Stomach smooth muscle (tissue), 2 donors: ENCODE results near the gene SLC38A8.

Experiments
- H3K27ac ChIP-seq: one replicate; pipeline ENCODE4 v1.7.0; 2013; ENCODE audit warnings: mild to moderate bottlenecking, low read length, inconsistent platforms
- H3K27me3 ChIP-seq, 2 donors: one replicate each; pipeline ENCODE4 v1.7.0; 2013; ENCODE audit warnings: low read length in 2 of 2; ENCODE audit not compliant: insufficient read depth in 2 of 2, control insufficient read depth in 1 of 2
- H3K36me3 ChIP-seq, 2 donors: one replicate each; pipeline ENCODE4 v1.7.0; 2013; ENCODE audit warnings: low read length in 2 of 2; ENCODE audit not compliant: control insufficient read depth in 2 of 2, insufficient read depth in 2 of 2
- H3K4me1 ChIP-seq: one replicate; pipeline ENCODE4 v1.7.0; 2013; ENCODE audit warnings: low read length; ENCODE audit not compliant: control insufficient read depth, insufficient read depth
- H3K4me3 ChIP-seq, 2 donors: one replicate each; pipeline ENCODE4 v1.7.0; 2013; ENCODE audit warnings: low read length in 2 of 2
- H3K9ac ChIP-seq, 2 donors: one replicate each; pipeline ENCODE4 v1.7.0; 2013; ENCODE audit warnings: low read length in 2 of 2, mild to moderate bottlenecking in 1 of 2
- H3K9me3 ChIP-seq, 2 donors: one replicate each; pipeline ENCODE4 v1.7.0; 2013; ENCODE audit warnings: low read length in 2 of 2; ENCODE audit not compliant: control insufficient read depth in 2 of 2
- donor health status: healthy.
- donor health status: Pancreatic carcinoma.

The SLC38A8 gene

DNA sequence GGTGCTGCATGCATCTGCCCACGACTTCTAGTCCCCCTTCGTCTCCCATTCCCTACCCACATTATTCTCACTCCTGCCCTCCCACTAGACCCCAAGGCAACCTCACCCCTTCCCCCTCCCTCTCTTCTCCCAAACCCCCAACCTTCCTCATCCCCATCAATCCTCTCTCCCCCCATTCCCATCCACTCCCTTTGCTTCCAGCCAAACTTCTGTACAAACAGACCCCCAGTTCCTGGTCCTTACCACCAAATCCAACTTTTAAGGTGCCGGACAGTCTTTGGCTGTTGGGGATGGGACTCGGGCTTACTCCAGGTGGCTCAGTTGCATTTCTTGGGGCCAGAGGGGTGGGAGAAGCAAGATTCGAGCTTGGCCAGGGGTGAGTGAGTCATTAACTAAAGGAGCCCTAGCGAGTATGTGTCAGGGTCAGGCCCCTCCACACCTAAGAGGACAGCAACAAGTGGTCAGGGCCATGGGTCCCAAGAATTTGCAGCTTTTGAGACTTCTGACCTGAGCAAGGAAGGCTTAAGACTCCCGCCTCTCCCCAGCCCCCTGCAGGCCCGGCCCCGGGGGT lies at the start of gene SLC38A8:
Gene SLC38A8 (minus strand): TSS at position 488 of the 571 bp plus-strand sequence. CDS start 638 bp downstream, outside the sequence.
- Histone ChIP-seq H3K4me3 (no peak within 1 kb of the TSS), H3K36me3 (no peaks in the 10 kb centered on the region), H3K9ac (no peak within 1 kb of the TSS), H3K9me3 (no peaks in the 10 kb centered on the region), H3K4me1 (no peaks in the 10 kb centered on the region), H3K27ac (no peak within 1 kb of the TSS), H3K27me3 (peaks cover 0 to 10% of the 10 kb centered on the region in 2 donors)

DNA sequence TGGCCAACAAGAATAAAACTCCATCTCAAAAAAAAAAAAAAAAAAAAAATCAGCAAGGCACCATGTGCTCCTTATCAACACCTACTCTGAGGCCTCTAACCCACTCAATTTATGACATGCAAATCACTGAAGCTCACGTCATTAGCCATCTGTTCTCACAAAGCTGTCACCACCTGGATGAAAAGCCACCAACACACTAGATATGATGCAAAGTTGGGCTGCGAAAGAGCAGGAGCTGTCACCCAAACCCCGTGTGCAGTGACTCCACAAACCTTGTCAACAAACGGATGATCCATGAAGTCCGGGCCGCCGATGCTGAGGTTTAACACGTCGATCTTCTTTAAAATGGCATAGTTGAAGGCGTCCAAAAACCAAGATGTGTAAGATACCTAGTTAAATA lies 48.9 kb upstream of the SLC38A8 start:
- no peak overlapping the region for H3K27ac ChIP-seq
- no peaks in the 10 kb centered on the region for H3K27me3 ChIP-seq
- H3K36me3 ChIP-seq = peaks cover 77 to 89% of the 10 kb centered on the region in 2 donors
- H3K4me3 ChIP-seq = no peak overlapping the region
- H3K9me3 ChIP-seq = no peaks in the 10 kb centered on the region
- H3K9ac ChIP-seq = no peak overlapping the region
- H3K4me1 ChIP-seq = no peaks in the 10 kb centered on the region

DNA sequence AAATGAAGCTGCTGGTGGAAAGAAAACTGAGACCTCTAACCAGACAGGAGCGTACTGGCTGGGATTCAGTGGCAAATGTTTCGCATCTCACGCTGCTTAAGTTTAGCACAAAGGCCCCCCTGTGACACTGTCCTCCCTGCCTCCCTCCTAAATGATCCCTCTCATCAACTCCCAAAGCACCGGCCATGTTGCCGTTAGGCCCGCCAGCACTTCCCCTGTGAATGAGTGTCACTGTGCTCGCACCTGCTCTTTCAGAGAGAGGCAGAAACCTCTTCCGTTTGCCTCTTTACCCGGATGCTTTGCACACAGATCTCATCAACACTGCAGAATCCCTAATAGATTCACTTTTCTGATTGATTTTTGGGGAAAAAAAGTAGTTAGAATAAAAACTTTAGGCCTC lies 47.6 kb upstream of the SLC38A8 start:
- no peak overlapping the region for H3K27ac ChIP-seq
- H3K36me3 ChIP-seq = peaks cover 79 to 88% of the 10 kb centered on the region in 2 donors
- H3K4me1 ChIP-seq = no peaks in the 10 kb centered on the region
- H3K9ac ChIP-seq = no peak overlapping the region
- H3K9me3 ChIP-seq = no peaks in the 10 kb centered on the region
- H3K27me3 ChIP-seq = no peaks in the 10 kb centered on the region
- H3K4me3 ChIP-seq = no peak overlapping the region

DNA sequence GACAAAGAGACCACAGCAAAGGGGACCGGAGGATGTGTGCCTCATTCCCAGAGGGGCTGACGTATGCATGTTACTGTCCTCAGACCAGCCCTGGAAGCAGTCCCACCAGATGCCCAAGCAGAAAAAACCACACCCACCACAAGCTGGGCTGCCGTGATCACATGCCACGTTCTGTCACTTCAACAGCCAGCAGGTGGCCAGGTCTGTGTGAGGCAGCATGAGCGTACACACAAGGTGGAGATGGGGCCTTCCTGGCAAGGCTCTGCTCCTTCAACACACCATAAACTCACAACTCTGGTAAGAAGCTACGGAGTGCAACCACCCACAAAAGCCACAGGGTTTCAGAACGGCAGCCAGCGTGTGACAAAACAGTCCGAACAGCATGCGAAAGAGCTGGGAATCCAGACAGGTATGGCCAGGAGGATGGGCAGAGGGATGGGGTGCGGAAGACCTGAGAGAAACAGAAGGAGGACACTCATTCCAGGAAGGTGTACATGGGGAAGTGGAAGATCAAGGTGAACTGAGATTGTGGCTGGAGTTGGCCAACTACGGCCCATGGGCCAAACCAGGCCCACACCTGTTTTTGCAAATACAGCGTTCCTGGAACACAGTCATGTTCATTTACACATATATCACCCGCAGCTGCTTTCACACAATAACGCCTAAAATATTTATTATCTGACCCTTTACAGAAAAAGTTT lies 46.2 kb upstream of the SLC38A8 start:
- Histone ChIP-seq H3K9me3 (no peaks in the 10 kb centered on the region), H3K4me1 (no peaks in the 10 kb centered on the region), H3K4me3 (no peak overlapping the region), H3K36me3 (peaks cover 71 to 80% of the 10 kb centered on the region in 2 donors), H3K27me3 (no peaks in the 10 kb centered on the region), H3K27ac (no peak overlapping the region), H3K9ac (no peak overlapping the region)

GRCh38 chr16:84087466-84088151 lies 45.0 kb upstream of the SLC38A8 start:
- Histone ChIP-seq H3K27me3 (no peaks in the 10 kb centered on the region), H3K36me3 (peaks cover 62 to 73% of the 10 kb centered on the region in 2 donors), H3K27ac (no peak overlapping the region), H3K4me3 (no peak overlapping the region), H3K4me1 (no peaks in the 10 kb centered on the region), H3K9ac (no peak overlapping the region), H3K9me3 (no peaks in the 10 kb centered on the region)

- H3K4me3 ChIP-seq = no peak overlapping the region
- H3K36me3 ChIP-seq = peaks cover 61 to 73% of the 10 kb centered on the region in 2 donors
- H3K9me3 ChIP-seq = no peaks in the 10 kb centered on the region
- H3K27me3 ChIP-seq = no peaks in the 10 kb centered on the region
- no peak overlapping the region for H3K27ac ChIP-seq
- H3K9ac ChIP-seq = no peak overlapping the region
- H3K4me1 ChIP-seq = no peaks in the 10 kb centered on the region
Observed at GRCh38 chr16:84087001-84087400, 44.4 kb upstream of the SLC38A8 start.

DNA sequence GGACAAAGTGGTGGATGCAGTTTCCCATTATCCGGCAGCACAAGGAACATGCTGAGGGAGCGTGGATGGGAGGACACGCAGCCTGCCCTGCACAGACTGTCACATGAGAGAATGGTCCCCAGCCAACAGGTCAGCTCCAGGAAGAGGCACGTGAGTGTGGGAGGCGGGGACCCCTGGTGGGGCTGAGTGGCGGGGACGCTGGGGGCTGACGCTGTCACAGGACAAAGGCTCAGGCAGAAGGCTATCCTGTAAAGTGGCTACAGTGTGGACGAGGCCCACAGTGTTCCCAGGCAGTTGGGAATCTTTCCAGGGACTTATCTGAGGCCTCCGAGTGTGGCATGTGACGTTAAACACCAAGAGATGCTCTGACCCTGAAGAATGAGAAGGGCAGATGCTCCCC lies 43.7 kb upstream of the SLC38A8 start:
- no peak overlapping the region for H3K4me3 ChIP-seq
- no peaks in the 10 kb centered on the region for H3K27me3 ChIP-seq
- H3K27ac ChIP-seq = no peak overlapping the region
- H3K36me3 ChIP-seq = peaks cover 60 to 72% of the 10 kb centered on the region in 2 donors
- H3K4me1 ChIP-seq = no peaks in the 10 kb centered on the region
- no peak overlapping the region for H3K9ac ChIP-seq
- no peaks in the 10 kb centered on the region for H3K9me3 ChIP-seq

DNA sequence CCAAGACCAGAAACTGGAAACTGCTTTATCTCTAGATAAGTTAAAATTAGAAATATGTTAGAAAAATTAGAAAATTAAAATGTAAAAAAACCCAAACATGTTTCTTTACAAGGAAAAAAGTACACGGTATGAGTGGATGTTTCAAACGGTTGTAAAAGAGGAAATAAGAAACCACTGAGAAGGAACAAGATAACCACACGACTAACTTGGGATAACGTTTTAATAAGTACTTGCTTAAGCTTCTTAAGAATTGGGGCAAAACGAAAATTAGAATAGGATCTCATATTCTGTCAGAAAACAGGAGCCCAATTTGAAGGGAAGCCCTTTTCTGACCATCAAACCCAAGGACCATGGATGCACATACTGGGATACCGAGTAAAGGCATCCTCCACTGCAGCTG lies 43.2 kb upstream of the SLC38A8 start:
- no peak overlapping the region for H3K27ac ChIP-seq
- H3K36me3 ChIP-seq = peaks cover 63 to 71% of the 10 kb centered on the region in 2 donors
- no peaks in the 10 kb centered on the region for H3K4me1 ChIP-seq

GRCh38 chr16:84085271-84085667 lies 42.7 kb upstream of the SLC38A8 start:
- H3K4me1 ChIP-seq = no peaks in the 10 kb centered on the region
- no peaks in the 10 kb centered on the region for H3K27me3 ChIP-seq
- no peak overlapping the region for H3K9ac ChIP-seq
- H3K36me3 ChIP-seq = peaks cover 66 to 72% of the 10 kb centered on the region in 2 donors
- no peaks in the 10 kb centered on the region for H3K9me3 ChIP-seq
- H3K4me3 ChIP-seq = no peak overlapping the region
- no peak overlapping the region for H3K27ac ChIP-seq

More for the DNA sequence above, 43.2 kb upstream of the SLC38A8 start:
- H3K4me3 ChIP-seq = no peak overlapping the region
- H3K9me3 ChIP-seq = no peaks in the 10 kb centered on the region
- no peak overlapping the region for H3K9ac ChIP-seq
- no peaks in the 10 kb centered on the region for H3K27me3 ChIP-seq

DNA sequence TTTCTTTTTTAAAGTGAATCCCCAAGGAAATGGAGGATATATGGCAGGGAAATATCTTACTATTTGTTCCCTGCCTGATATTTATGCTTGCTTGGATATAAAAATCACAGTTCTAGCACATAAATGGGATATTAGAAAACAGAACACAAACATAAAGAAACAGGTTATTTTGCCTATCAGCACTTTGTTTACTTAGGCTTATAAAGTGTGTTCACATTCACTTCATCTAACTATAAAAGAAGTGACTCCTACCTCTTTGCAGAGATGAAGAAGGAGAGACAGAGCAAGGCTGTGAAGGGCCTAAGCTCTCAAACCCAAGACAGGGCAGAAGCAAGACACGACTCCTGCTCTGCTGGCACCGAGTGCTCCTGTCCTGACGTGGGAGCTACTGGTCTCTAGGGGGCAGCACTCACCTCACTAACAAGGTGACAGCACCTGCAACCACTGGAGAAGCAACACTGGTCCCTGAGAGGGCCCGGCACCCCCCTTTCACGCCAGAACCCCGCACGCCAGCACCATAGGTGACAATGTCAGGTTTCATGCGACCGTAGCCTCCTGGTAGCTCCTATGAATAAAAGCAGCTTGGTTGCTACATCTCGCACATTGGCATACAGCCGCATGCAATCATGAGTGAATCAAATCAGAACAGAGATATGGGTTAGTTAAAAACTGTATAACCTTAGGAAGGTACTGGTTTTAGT lies 42.1 kb upstream of the SLC38A8 start:
- Histone ChIP-seq H3K27ac (no peak overlapping the region), H3K9ac (no peak overlapping the region), H3K27me3 (no peaks in the 10 kb centered on the region), H3K4me1 (no peaks in the 10 kb centered on the region), H3K36me3 (peaks cover 66 to 72% of the 10 kb centered on the region in 2 donors), H3K4me3 (no peak overlapping the region), H3K9me3 (no peaks in the 10 kb centered on the region)
